HL-60/S4 treated with phorbol 12-myristate 13-acetate at 8.2 ng/mL for 4 days and 3 days (cell line): ENCODE measurements around the gene SERPINA12.

Experiments used
- in situ Hi-C: fragments of 300-500 bp; cut with MboI; formaldehyde crosslinking; loops from 2 replicates; pipeline ENCODE4 v1.15.0; 2022; ENCODE audit warnings: low sequenced_read_pairs

The SERPINA12 gene

DNA sequence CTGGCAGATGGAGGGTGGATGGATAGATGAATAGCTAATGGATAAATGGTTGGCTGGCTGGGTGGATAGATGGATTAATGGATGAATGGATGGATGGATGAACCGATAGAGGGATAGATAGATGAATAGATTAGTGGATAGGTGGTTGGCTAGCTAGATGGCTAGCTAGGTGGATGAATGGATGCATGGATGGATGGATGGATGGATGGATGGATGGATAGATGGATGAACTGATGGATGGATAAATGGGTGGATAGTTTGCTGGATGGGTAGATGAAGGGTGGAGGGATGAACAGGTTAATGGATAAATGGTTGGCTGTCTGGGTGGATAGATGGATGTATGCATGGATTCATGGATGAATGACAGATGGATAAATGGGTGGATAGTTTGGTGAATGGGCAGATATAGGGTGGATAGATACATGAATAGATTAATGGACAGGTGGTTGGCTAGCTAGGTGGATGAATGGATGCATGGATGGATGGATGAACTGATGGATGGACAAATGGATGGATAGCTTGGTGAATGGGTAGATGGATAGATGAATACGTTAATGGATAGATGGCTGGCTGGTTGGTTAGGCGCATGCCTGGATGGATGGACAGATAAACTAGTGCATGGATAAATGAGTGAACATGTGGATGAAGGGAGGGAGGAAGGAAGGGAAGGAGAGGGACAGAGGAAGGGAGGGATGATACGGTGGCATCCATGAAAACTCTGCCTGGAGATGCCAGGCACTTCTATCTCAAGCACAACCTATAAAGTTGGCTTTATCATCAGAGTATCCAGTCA is 41.3 kb downstream of the SERPINA12 start:
- in situ Hi-C loops = no loop called here

DNA sequence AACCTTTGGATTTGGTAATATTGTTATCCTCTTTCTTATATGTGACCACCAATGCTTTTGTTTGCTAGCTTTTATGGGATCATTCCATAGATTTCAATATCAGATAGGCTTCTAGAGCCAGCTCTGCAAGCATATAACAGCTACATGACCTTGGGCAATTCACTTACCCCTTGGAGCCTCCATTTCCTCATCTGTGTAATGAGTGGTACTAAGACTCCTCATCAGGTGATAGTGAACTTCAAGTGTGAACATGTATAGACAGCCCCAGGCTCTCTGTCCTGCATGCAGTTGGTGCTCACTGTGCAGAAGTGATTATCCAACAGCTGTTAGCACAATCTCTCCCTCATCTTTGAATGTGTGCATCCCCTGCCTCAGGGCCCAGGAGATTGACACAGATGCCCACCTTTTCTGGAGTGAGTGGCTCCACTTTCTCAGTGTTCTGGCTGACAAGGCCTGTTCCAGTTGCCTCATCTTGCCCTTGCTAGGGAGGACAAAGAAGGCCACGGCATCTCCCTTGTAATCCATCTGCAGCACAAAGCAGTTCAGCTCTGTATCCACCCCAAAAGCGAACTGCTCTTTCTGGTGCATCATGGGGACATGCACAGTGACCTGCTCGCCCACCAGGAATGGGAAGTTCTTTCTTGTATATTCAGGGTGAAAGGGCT is 42.4 kb downstream of the SERPINA12 start:
- in situ Hi-C loops = no loop called here

DNA sequence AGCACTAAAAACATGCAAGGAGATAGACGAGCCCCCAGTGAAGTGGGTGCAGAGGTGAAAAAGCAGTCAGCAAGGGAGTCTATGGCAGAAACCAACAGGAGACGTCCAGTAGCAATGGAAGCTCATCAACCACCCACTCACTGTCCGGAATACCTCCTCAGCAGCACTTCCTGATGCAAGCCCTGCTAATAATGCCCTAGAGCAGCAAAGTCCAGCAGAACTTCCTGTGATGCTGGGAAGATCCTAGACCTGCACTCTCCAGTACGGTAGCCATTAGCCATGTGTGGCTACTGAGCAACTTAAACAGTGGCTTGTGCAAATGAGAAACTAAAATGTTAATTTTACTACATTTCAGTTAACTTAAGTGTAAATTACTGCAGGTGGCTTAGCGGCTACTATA is 44.2 kb downstream of the SERPINA12 start:
- in situ Hi-C loops = no loop called here

DNA sequence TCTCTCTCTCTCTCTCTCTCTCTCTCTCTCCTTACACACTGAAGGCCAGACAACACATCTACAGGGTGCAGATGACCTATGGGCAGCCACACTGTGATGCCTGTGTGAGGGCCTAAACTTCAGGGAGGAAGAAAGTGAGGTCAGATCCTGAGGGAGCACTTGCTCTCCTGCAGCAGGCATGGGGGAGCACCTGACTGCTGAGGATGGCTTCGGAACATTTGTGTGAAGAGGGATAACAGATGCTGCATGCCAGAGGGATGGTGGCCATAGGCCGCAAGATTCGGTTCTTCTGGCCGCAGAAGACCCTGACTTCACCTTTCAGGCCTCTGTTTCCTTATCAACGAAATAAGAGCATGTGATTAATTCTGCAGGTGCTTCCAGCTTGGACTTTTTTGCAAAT is 45.0 kb downstream of the SERPINA12 start:
- in situ Hi-C loops = no loop called here

DNA sequence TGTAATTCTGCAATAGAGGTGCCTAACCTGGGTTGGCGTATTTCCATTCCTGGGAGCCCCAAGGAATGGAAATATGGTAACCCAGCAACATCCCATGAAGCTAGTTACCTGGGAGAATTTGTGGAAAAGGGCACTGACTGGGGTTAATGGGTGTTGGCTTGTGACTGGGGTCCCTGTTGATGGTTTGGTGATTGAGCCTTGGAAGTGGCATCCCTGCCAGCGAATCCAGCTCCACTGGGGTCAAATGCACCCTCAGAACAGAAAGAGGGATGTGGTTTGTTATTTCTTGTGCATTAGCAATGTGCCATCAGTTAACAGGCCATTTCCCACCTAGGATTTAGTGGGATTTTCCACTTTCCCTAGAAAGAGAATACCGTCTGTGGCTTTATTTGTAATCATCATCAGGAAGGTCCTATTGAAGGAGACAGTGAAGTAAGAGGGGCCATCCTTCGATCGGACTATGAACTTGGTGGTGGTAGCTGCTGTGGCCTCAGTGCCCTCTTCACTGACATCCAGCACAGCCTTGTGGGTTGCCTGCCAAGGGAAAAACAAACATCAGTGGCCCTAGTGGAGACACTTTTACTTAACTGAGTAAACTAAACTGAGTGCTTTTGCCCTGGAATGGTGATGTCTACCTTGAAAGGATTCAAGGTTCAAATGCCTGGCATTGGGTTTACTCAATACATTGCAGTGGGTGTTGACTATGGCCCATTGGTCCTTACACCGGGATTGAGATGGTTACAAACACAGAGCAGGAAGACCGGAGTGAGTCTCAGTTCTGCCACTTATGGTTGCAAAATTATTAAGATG is 46.3 kb downstream of the SERPINA12 start:
- in situ Hi-C loops = no loop called here

DNA sequence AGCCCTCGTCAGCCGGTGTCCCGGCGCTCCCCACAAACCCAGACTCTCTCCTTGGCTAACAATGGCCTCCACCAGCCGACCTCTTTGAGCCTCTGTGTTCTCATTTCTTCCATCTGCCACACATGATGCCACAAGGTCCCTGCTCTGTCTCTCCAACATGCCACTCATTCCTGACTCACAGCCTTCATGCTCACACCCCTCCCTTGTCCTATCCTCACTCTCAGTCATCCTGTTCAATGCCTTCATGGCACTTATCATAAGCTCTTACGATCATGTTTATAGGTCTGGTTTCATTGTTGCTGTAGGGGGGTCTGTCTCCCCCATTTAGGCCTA is 47.1 kb downstream of the SERPINA12 start:
- in situ Hi-C loops = no loop called here

DNA sequence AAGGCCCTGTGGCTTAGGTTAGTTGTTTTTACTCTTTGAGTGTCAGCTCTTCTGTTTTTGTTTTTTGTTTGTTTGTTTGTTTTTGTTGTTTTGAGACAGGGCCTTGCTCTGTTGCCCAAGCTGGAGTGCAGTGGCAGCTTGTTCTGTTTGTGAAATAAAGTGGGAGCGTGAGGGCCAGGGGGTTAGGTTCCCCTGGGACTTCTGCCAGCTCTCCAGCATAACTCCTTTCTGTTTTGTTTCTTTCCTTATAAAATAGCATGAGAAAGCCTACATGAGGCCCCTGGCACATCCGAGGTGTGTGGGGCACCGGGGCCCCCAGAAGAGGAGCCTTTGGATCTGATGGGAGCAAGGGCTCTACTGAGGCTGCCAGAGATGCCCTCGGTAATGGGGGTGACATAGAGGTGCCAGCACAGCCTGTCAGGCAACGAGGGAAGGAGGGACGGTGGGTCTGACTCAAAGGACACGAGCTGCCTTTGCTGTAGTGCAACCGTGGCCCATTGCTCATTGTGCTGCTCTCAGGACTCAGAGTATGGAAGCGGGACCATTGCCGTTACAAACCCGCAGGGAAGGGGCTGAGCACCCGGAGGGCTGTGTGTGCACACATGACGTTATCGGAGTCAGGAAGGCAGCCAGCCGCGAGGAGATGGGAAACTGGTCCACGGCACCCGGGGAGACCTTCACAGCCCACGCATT is 47.6 kb downstream of the SERPINA12 start:
- in situ Hi-C loops = no loop called here

DNA sequence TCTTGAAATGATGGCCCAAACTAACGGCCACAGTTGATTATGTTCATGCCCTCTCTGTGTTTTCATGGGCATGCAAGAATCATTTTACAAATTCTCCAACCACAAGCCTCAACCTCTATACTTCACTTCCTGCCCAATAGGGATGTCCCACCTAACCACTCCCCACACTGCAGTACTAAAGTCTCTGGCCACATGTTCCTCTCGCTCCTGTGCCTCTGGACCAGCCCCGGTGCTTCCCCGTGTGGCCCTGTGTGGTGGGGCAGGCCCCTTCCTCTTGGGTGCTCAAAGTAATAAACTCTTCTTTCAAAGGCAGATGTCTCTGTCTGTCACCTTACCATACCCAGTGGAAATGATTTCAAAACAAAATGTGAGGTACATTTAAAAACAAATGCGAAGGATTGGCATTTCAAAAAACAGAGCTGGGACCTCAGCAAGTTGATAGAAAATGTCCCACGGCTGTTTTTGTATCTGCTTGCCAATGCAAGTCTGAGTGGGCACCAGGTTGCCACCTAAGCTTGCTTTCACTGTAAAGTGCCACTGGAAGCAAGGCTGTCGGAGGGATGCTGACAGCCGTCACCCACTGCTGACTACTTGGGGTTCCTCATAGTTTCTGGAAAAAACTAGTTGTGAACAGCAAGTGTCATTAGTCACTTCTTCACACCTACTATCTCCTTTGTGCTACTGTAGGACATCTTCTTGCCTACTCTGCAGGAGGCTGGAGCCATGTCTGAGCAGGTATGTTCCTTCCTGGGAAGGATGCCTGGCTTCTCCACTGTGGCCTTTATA is 48.4 kb downstream of the SERPINA12 start:
- in situ Hi-C loops = no loop called here

DNA sequence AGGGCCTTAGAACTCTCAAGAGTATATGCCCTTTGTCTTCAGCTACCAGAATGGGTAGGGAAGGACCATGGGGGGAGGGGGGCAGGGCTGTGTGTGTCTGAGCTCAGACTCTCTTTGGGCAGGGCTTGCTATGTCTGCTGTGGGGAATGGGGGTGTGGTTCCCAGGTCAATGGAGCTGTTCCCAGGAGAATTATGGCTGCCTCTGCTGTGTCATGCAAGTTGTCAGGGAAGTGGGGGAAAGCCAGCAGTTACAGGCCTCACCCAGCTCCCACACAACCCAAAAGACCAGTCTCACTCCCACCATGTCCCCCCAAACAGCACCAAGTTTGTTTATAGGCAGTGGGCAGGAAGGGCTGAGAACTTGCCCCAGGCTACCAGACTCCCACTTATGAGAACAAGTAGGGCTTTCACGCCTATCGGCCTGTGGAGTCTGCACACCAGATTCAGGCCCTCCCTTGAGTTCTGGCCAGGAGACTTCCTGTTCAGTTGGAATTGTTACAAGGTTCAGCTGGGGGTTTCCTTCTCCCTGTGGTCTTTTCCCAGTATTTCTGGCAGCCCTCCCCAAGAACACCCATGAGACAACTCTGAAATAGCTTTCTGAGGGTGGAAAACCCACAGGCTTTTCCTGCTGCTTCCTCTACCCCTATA is 50.6 kb downstream of the SERPINA12 start:
- in situ Hi-C loops = no loop called here

DNA sequence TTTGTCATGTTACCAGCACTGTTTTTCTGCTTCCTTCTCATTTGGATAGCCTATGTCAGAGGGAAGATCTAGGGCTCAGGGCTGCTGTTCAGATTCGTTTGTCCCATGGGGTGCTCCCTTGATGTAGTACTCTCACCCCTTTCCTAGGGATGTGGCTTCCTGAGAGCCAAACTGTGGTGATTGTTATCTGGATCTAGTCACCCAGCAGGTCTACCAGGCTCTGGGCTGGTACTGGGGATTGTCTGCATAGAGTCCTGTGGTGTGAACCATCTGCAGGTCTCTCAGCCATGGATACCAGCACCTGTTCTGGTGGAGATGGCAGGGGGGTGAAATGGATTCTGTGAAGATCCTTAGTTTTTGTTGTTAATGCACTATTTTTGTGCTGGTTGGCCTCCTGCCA is 51.2 kb downstream of the SERPINA12 start:
- in situ Hi-C loops = no loop called here

DNA sequence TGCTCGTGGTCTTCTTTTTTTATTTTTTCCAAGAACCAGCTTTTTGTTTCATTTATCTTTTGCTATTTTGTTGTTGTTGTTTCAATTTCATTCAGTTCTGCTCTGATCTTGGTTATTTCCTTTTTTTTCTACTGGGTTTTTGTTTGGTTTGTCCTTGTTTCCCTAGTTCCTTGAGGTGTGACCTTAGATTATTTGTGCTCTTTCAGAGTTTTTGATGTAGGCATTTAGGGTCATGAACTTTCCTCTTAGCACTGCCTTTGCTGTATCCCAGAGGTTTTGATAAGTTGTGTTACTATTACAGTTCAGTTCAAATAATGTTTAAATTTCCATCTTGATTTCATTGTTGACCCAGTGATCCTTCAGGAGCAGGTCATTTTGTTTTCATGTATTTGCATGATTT is 53.3 kb downstream of the SERPINA12 start:
- in situ Hi-C loops = no loop called here

DNA sequence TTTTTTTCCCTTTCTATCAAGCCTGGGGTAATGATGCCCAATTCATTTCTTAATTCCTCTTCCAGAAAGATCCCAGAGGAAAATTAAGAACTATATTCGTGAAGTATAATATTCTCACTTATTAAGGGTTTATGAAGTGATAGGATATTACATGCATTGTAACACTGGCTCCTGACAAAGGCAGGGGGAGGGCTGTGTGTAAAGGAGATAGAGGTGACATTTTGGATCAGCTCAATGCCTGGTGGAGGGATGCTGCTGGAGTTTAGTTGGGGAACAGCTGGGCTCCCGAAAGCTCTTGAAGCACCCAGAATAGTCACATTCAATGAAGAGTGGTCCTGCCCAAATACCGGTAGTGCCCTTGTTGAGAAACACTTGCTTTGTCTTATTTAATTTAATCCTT is 57.4 kb downstream of the SERPINA12 start:
- in situ Hi-C loops = no loop called here

DNA sequence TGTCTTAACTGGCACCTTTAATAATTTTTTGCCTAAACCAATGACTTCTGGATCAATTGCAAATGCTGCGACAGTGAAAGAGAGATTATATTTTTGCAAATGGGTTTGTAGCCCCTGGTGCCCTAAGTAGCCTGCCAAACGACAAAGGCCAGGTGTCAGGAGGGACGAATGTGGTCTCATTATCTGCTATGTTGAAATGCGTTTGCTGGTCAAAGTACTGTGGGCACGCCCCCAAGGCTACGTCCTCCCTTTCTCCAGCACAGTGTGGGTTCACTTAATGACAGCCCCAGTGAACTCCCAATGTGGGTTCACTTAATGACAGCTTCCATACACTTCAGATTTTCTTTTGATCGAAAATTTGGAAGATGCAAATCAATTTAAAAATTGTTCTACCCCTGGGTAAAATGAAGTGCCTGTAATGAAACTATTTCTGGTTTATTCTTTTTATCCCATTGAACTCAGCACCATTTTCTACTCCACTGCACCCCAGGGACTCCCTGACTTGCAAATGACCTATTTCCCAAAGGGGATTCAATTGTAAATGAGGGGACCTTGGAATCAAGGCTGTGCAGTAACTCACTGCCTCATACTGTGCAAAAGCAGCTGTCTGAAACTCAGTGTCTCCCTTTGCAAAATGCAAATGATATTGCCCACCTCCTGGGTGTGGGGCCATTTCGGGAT is 58.0 kb downstream of the SERPINA12 start:
- in situ Hi-C loops = no loop called here

DNA sequence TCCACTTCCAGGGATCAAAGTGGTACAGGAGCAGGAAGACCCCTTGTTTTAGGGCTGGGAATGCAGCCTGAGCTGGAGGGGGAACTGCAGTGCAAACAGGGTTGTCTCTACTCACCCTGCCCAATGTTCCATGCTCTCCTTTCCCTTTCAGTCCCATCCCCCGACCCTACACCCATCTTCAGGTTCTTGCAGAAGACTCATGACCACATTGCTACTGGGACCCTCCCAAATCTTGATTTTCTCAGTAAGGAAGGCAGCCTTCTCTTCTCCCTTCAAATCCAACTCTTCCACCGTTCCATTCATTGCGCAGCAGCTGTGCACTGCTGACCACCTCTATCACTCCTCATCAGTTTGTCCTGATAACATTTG is 58.6 kb downstream of the SERPINA12 start:
- in situ Hi-C loops = no loop called here

DNA sequence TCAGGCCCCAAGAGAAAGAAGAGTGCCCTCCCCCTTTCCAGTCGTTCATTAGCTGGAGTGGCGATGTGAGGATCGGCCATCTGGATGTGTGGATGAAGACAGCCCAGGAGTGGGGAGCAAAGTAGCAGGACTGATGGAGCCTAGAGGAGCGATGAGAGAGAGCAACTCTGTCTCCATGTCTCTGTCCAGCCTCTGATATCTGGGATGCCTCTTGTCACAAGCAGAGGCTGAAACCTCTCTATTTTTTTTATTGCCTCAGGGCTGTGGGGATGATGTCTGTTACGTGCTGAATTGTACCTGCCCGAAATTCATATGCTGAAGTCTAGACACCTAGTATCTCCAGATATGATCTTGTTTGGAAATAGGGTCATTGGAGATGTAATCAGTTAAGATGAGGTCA is 59.3 kb downstream of the SERPINA12 start:
- in situ Hi-C loops = no loop called here

DNA sequence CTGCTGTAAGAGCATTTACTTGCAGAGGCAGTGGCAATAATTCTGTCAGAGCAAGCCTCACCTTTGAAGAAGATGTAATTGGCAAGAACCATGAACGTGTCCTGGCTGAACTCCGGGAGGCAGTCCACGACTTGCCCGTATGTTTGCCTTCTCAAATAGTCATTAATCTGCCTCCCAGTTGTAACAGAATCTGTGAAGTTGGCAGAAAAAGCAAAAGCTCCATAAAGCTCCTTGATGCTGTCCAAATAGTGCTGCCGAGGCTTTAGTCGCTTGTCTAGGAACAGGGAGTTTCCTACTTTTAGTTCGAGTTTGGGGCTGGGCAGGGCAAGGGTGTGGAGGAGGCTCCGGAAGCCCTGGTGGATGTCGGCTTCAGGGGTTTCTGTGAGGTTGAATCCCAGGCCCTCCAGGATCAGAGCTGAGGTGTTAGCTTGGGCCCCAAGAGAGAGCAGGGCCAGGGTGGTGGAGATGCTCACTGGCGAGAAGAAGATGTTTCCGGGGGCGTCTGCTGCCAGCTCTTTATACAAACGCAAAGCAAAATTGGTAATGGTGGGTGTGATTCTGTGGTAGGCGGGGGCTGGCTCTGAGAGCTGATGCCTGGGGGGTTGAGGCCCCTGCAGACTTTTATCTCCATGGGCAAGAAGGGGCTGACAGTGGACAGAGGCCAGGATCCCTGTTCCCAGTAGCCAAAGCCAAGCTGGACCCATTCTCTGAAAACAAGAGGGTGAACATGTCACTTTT is 61.0 kb downstream of the SERPINA12 start:
- in situ Hi-C loops = no loop called here

DNA sequence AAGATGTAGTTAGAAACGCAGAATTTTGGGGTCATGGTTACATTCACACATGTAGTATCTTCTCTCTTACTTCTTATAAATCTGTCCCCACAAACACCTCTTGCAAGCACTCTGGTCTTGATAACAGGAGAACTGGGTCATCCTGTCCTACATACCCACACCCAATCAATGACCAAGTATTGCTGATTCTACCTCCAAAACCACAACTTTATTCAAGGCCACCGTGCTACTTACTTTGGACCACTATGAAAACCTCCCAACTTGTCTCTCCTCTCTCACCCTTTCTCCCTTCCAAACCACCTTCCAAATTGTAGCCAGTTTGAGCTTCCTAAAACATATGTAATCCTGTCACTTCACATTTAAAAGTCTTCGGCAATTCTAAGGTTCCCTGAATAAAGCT is 62.1 kb downstream of the SERPINA12 start:
- in situ Hi-C loops = no loop called here

DNA sequence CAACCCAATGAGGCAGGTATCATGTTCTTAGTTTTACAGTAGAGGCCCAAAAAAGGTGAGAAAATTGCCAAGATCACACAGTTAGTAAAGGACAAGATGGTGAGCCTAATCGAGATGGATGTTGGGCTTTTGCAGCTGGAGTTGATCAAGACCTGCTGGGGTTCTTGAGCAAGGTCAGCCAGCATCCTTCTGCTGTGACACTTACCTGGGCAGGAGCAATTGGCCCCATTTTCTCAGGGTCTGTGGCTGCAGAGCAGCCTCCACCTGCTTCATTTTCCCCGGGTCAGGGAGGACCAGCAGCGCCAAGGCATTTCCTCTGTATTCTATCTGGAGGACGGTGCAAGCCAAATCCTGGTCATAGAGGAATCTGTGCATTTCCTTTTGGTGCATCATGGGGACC is 63.1 kb downstream of the SERPINA12 start:
- in situ Hi-C loops = no loop called here

DNA sequence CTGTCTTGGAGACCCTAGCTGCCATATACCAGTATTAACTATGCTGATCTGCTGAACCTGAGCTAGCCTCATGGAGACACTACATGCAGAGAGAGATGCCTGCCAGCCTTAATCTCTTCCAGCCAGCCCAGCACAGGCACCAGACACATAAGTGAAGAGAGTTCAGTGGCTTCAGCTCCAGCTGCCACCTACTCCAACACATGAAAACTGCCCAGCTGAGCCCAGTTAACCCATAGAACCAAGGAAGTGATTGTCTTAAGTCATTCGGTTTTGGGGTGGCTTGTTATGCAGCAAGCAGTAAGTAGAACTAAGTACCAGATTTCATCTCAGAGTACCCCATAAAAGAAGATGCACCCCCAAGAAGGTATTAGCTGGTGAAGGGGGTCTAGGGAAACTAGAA is 64.3 kb downstream of the SERPINA12 start:
- in situ Hi-C loops = no loop called here
